ENCODE data around the gene SPTAN1. TPM values are rescaled to one million over a fixed set of nuclear protein-coding genes. Genes with fewer than 3 reads are reported as not detected.

Gene SPTAN1
- total and polyA plus RNA-seq, 4 donors, result 94.4 to 504 (median 310) TPM

DNA sequence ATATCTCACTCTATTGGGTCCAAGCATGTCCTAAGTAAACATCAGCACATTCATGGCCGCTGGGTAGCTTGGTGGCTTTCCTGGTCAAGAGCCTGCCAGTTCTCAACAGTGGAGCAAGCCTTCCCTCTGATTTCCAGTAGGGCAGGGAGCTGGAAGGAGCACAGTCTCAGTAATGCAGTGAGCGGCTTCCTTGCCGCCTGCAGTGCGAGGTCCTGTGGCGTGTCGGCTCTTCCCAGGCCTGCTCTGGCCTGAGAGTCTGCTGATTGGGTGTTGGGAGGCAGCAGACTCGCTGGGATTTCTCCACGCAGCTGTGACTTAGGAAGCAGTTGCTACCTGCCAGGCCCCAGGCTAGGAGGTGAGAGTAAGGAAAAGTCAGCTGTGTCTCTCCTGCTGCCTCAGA, 51.3 kb downstream of the SPTAN1 start:
- WGBS, 2 donors, result 84 to 86% methylated on average over 8 of the region's 8 CpGs
- no peak for DNase-seq
- no peaks in the 10 kb centered on the region for H3K9me3 ChIP-seq (ENCODE audit: control insufficient read depth, low read length)
- H3K4me3 ChIP-seq (ENCODE audit: low read length in 2 of 2), result no peak overlapping the region
- intact Hi-C loops (cut with DNase I), result no loop called here
- no peaks in the 10 kb centered on the region for H3K27me3 ChIP-seq (ENCODE audit: control insufficient read depth in 1 of 2, insufficient read depth in 2 of 2, low read length in 1 of 2)
- H3K4me1 ChIP-seq (ENCODE audit: control insufficient read depth in 1 of 2, insufficient read depth in 2 of 2, low read length in 2 of 2), result no peaks in the 10 kb centered on the region
- H3K27ac ChIP-seq (ENCODE audit: low read depth in 1 of 2, low read length in 2 of 2), result no peak overlapping the region
- no peak for ATAC-seq (ENCODE audit: low FRiP score)
- peaks cover 6 to 15% of the 10 kb centered on the region in 2 donors for H3K36me3 ChIP-seq (ENCODE audit: control insufficient read depth in 1 of 2, insufficient read depth in 2 of 2, low read length in 1 of 2)

DNA sequence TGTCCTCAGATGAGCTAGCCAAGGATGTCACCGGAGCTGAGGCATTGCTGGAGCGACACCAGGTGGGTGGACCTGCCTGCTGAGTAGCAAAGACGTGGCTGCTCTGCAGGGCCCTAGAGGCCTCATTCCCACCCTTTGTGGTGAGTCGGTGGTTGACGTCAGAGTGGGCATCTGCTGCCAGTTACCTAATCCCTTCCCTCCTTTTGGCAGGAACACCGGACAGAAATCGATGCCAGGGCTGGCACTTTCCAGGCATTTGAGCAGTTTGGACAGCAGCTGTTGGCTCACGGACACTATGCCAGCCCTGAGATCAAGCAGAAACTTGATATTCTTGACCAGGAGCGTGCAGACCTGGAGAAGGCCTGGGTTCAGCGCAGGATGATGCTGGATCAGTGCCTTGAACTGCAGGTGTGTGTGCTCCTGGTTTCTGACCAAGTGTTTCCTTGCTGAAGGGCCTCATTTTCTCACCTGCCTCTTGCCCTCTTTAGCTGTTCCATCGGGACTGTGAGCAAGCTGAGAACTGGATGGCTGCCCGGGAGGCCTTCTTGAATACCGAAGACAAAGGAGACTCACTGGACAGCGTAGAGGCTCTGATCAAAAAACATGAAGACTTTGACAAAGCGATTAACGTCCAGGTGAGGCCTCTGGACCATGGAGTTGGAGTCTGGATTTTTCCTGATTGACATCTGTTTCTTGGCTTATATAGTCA, 55.4 kb downstream of the SPTAN1 start:
- Histone ChIP-seq H3K36me3 (ENCODE audit: control insufficient read depth in 1 of 2, insufficient read depth in 2 of 2, low read length in 1 of 2) (peaks cover 10 to 22% of the 10 kb centered on the region in 2 donors), H3K27ac (ENCODE audit: low read depth in 1 of 2, low read length in 2 of 2) (peak overlapping the region; percentile 24 to 49), H3K4me3 (ENCODE audit: low read length in 2 of 2) (no peak overlapping the region), H3K4me1 (ENCODE audit: control insufficient read depth in 1 of 2, insufficient read depth in 2 of 2, low read length in 2 of 2) (no peaks in the 10 kb centered on the region), H3K9me3 (ENCODE audit: control insufficient read depth, low read length) (no peaks in the 10 kb centered on the region), H3K27me3 (ENCODE audit: control insufficient read depth in 1 of 2, insufficient read depth in 2 of 2, low read length in 1 of 2) (no peaks in the 10 kb centered on the region)
- 11 to 13% methylated on average over 16 of the region's 16 CpGs for WGBS, 2 donors
- intact Hi-C loops (cut with DNase I), result no loop called here
- peak; percentile 92 to 94 for DNase-seq
- peak; percentile 90 for ATAC-seq (ENCODE audit: low FRiP score)

GRCh38 chr9:128610897-128611296, 58.5 kb downstream of the SPTAN1 start:
- WGBS, 2 donors, result 71 to 76% methylated on average over 3 of the region's 3 CpGs
- ATAC-seq (ENCODE audit: low FRiP score) (no peak), DNase-seq (no peak)
- Histone ChIP-seq H3K4me1 (ENCODE audit: control insufficient read depth in 1 of 2, insufficient read depth in 2 of 2, low read length in 2 of 2) (no peaks in the 10 kb centered on the region), H3K4me3 (ENCODE audit: low read length in 2 of 2) (no peak overlapping the region), H3K36me3 (ENCODE audit: control insufficient read depth in 1 of 2, insufficient read depth in 2 of 2, low read length in 1 of 2) (peaks cover 8 to 14% of the 10 kb centered on the region in 2 donors), H3K27ac (ENCODE audit: low read depth in 1 of 2, low read length in 2 of 2) (no peak overlapping the region), H3K9me3 (ENCODE audit: control insufficient read depth, low read length) (no peaks in the 10 kb centered on the region), H3K27me3 (ENCODE audit: control insufficient read depth in 1 of 2, insufficient read depth in 2 of 2, low read length in 1 of 2) (no peaks in the 10 kb centered on the region)
- intact Hi-C loops (cut with DNase I), result no loop called here

DNA sequence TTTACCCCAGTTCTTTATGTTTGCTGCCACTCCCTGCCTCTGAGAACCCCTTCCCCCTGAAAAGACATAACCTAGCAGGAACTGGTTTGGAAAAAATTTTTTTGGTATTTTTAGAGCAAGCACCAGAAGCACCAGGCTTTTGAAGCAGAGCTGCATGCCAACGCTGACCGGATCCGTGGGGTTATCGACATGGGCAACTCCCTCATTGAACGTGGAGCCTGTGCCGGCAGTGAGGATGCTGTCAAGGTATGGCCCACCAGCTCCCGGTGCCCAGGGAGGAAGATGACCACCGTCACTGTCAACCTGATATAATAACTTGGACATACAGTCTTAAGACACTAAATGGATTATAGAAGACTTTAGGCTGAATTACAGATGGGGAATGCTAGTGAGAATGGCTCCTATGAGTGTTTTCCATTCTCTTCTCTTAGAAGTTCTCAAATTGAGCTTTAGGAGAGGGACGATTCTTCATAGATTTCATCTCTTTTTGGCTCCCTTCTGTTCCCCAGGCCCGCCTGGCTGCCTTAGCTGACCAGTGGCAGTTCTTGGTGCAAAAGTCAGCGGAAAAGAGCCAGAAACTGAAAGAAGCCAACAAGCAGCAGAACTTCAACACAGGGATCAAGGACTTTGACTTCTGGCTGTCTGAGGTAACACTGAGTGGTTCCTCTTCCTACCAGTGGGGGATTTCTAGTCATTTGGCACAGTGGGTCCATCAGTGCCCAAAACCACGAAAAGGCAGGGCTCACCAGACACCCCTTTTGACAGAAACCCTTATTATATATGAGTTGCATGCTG, 59.4 kb downstream of the SPTAN1 start:
- ATAC-seq (ENCODE audit: low FRiP score) (no peak), DNase-seq (no peak)
- H3K4me1 ChIP-seq (ENCODE audit: control insufficient read depth in 1 of 2, insufficient read depth in 2 of 2, low read length in 2 of 2), result no peaks in the 10 kb centered on the region
- no peaks in the 10 kb centered on the region for H3K27me3 ChIP-seq (ENCODE audit: control insufficient read depth in 1 of 2, insufficient read depth in 2 of 2, low read length in 1 of 2)
- H3K4me3 ChIP-seq (ENCODE audit: low read length in 2 of 2), result no peak overlapping the region
- H3K9me3 ChIP-seq (ENCODE audit: control insufficient read depth, low read length), result no peaks in the 10 kb centered on the region
- intact Hi-C loops (cut with DNase I), result no loop called here
- WGBS, 2 donors, result 89 to 91% methylated on average over 12 of the region's 12 CpGs
- H3K36me3 ChIP-seq (ENCODE audit: control insufficient read depth in 1 of 2, insufficient read depth in 2 of 2, low read length in 1 of 2), result peaks cover 8 to 14% of the 10 kb centered on the region in 2 donors
- no peak overlapping the region for H3K27ac ChIP-seq (ENCODE audit: low read depth in 1 of 2, low read length in 2 of 2)

DNA sequence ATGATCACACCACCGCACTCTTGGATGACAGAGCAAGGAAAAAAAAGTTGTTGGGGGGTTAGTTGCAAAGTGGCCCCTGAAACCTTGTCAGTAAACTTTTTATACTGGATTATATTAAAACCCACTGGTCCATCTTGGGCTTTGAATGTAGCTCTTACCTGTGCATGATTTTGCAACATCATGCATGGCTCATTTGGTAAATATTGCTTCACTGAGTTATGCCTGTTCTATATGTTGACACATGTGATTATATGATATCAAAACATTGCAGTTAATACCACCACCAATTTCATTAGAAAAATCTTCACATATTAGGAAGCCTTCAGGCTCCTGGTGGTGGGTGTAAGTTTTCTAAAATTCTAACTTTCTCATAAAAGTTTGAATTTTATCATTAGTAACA, 62.3 kb downstream of the SPTAN1 start:
- Histone ChIP-seq H3K27me3 (ENCODE audit: control insufficient read depth in 1 of 2, insufficient read depth in 2 of 2, low read length in 1 of 2) (no peaks in the 10 kb centered on the region), H3K27ac (ENCODE audit: low read depth in 1 of 2, low read length in 2 of 2) (no peak overlapping the region), H3K36me3 (ENCODE audit: control insufficient read depth in 1 of 2, insufficient read depth in 2 of 2, low read length in 1 of 2) (peaks cover 15 to 27% of the 10 kb centered on the region in 2 donors), H3K4me3 (ENCODE audit: low read length in 2 of 2) (no peak overlapping the region), H3K4me1 (ENCODE audit: control insufficient read depth in 1 of 2, insufficient read depth in 2 of 2, low read length in 2 of 2) (no peaks in the 10 kb centered on the region), H3K9me3 (ENCODE audit: control insufficient read depth, low read length) (no peaks in the 10 kb centered on the region)
- intact Hi-C loops (cut with DNase I), result no loop called here
- DNase-seq (no peak), ATAC-seq (ENCODE audit: low FRiP score) (no peak)
- WGBS, 2 donors, result 89 to 93% methylated on average over 1 of the region's 1 CpG

GRCh38 chr9:128615571-128615970, 63.2 kb downstream of the SPTAN1 start:
- no peaks in the 10 kb centered on the region for H3K4me1 ChIP-seq (ENCODE audit: control insufficient read depth in 1 of 2, insufficient read depth in 2 of 2, low read length in 2 of 2)
- peak overlapping the region in 1 of 2 donors; percentile 9 for H3K27ac ChIP-seq (ENCODE audit: low read depth in 1 of 2, low read length in 2 of 2)
- H3K36me3 ChIP-seq (ENCODE audit: control insufficient read depth in 1 of 2, insufficient read depth in 2 of 2, low read length in 1 of 2), result peaks cover 15 to 28% of the 10 kb centered on the region in 2 donors
- no peak for ATAC-seq (ENCODE audit: low FRiP score)
- intact Hi-C loops (cut with DNase I), result no loop called here
- no peak overlapping the region for H3K4me3 ChIP-seq (ENCODE audit: low read length in 2 of 2)
- DNase-seq, result peak in 1 of 2 donors; percentile 58
- H3K27me3 ChIP-seq (ENCODE audit: control insufficient read depth in 1 of 2, insufficient read depth in 2 of 2, low read length in 1 of 2), result no peaks in the 10 kb centered on the region
- WGBS, 2 donors, result 89 to 90% methylated on average over 12 of the region's 12 CpGs
- H3K9me3 ChIP-seq (ENCODE audit: control insufficient read depth, low read length), result no peaks in the 10 kb centered on the region

GRCh38 chr9:128617943-128618342, 65.6 kb downstream of the SPTAN1 start:
- intact Hi-C loops (cut with DNase I), result no loop called here
- 91% methylated on average over 8 of the region's 8 CpGs for WGBS, 2 donors
- Histone ChIP-seq H3K4me3 (ENCODE audit: low read length in 2 of 2) (no peak overlapping the region), H3K9me3 (ENCODE audit: control insufficient read depth, low read length) (no peaks in the 10 kb centered on the region), H3K27me3 (ENCODE audit: control insufficient read depth in 1 of 2, insufficient read depth in 2 of 2, low read length in 1 of 2) (no peaks in the 10 kb centered on the region), H3K36me3 (ENCODE audit: control insufficient read depth in 1 of 2, insufficient read depth in 2 of 2, low read length in 1 of 2) (peaks cover 15 to 31% of the 10 kb centered on the region in 2 donors), H3K27ac (ENCODE audit: low read depth in 1 of 2, low read length in 2 of 2) (no peak overlapping the region), H3K4me1 (ENCODE audit: control insufficient read depth in 1 of 2, insufficient read depth in 2 of 2, low read length in 2 of 2) (no peaks in the 10 kb centered on the region)
- no peak for ATAC-seq (ENCODE audit: low FRiP score)
- peak in 1 of 2 donors; percentile 48 for DNase-seq

DNA sequence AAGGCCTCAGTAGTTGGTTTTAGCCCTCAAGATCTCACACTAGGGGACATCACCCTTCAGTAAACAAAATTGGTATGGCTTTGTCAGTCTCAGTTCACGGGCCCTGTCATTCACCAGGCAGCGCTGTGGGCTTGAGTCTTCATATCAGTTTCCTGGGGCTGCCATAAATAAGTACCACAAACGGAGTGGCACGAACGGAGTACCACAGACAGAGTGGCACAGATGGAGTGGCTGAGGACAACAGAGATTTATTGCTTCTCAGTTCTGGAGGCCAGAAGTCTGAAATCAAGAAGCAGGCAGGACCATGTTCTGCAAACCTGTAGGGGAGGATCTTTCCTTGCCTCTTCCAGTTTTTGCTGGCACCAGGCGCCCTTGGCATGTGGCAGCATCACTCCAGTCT, 66.7 kb downstream of the SPTAN1 start:
- no peak for ATAC-seq (ENCODE audit: low FRiP score)
- 79 to 84% methylated on average over 6 of the region's 6 CpGs for WGBS, 2 donors
- peak in 1 of 2 donors; percentile 16 for DNase-seq
- no peaks in the 10 kb centered on the region for H3K27me3 ChIP-seq (ENCODE audit: control insufficient read depth in 1 of 2, insufficient read depth in 2 of 2, low read length in 1 of 2)
- H3K27ac ChIP-seq (ENCODE audit: low read depth in 1 of 2, low read length in 2 of 2), result no peak overlapping the region
- no peaks in the 10 kb centered on the region for H3K4me1 ChIP-seq (ENCODE audit: control insufficient read depth in 1 of 2, insufficient read depth in 2 of 2, low read length in 2 of 2)
- H3K36me3 ChIP-seq (ENCODE audit: control insufficient read depth in 1 of 2, insufficient read depth in 2 of 2, low read length in 1 of 2), result peaks cover 11 to 31% of the 10 kb centered on the region in 2 donors
- no peaks in the 10 kb centered on the region for H3K9me3 ChIP-seq (ENCODE audit: control insufficient read depth, low read length)
- H3K4me3 ChIP-seq (ENCODE audit: low read length in 2 of 2), result no peak overlapping the region
- intact Hi-C loops (cut with DNase I), result no loop called here

- peaks cover 11 to 35% of the 10 kb centered on the region in 2 donors for H3K36me3 ChIP-seq (ENCODE audit: control insufficient read depth in 1 of 2, insufficient read depth in 2 of 2, low read length in 1 of 2)
- no peak overlapping the region for H3K27ac ChIP-seq (ENCODE audit: low read depth in 1 of 2, low read length in 2 of 2)
- intact Hi-C loops (cut with DNase I), result no loop called here
- 95 to 98% methylated on average over 5 of the region's 5 CpGs for WGBS, 2 donors
- no peaks in the 10 kb centered on the region for H3K9me3 ChIP-seq (ENCODE audit: control insufficient read depth, low read length)
- H3K4me3 ChIP-seq (ENCODE audit: low read length in 2 of 2), result no peak overlapping the region
- H3K4me1 ChIP-seq (ENCODE audit: control insufficient read depth in 1 of 2, insufficient read depth in 2 of 2, low read length in 2 of 2), result no peaks in the 10 kb centered on the region
- no peaks in the 10 kb centered on the region for H3K27me3 ChIP-seq (ENCODE audit: control insufficient read depth in 1 of 2, insufficient read depth in 2 of 2, low read length in 1 of 2)
- ATAC-seq (ENCODE audit: low FRiP score) (no peak), DNase-seq (peak in 1 of 2 donors; percentile 51)
Observed at GRCh38 chr9:128619779-128620178, 67.4 kb downstream of the SPTAN1 start.

Data from aorta (tissue), 5 donors.